HepG2 (cell line): Measurements from ENCODE around the gene RNF208. TPM values are rescaled to one million over a fixed set of nuclear protein-coding genes. Genes with fewer than 3 reads are reported as not detected.

Experiments
- FOXA3 ChIP-seq: IDR thresholded peaks from 2 replicates; pipeline ENCODE4 v1.6.1; 2016; ENCODE audit warnings: missing genetic modification reagents, missing compliant biosample characterization
- GABPB1 ChIP-seq: IDR thresholded peaks from 2 replicates; pipeline ENCODE4 v1.6.1; 2016; ENCODE audit warnings: mild to moderate bottlenecking, missing genetic modification reagents, moderate library complexity, missing compliant biosample characterization
- GATAD1 ChIP-seq: IDR thresholded peaks from 2 replicates; pipeline ENCODE4 v1.6.1; 2016; ENCODE audit warnings: missing genetic modification reagents, missing compliant biosample characterization
- GMEB1 ChIP-seq: sonication (generic); formaldehyde crosslinking; IDR thresholded peaks from 2 replicates; pipeline ENCODE4 v1.5.1; 2020; ENCODE audit warnings: missing genetic modification reagents, mild to moderate bottlenecking, borderline replicate concordance
- HMGXB3 ChIP-seq: sonication (generic); formaldehyde crosslinking; IDR thresholded peaks from 2 replicates; pipeline ENCODE4 v1.4.0; 2020; ENCODE audit warnings: missing genetic modification reagents, borderline replicate concordance
- HNRNPLL ChIP-seq: fragments of 200-400 bp; formaldehyde crosslinking; IDR thresholded peaks from 2 replicates; pipeline ENCODE4 v1.6.1; 2017; ENCODE audit warnings: mild to moderate bottlenecking, low read depth, low read length; ENCODE audit not compliant: poor library complexity, severe bottlenecking
- MEF2D ChIP-seq: sonication (generic); formaldehyde crosslinking; IDR thresholded peaks from 2 replicates; pipeline ENCODE4 v1.5.1; 2020; ENCODE audit warnings: mild to moderate bottlenecking, missing genetic modification reagents
- MEIS1 ChIP-seq: sonication (generic); formaldehyde crosslinking; IDR thresholded peaks from 2 replicates; pipeline ENCODE4 v1.9.0; 2021; ENCODE audit warnings: mild to moderate bottlenecking, missing genetic modification reagents, moderate library complexity, borderline replicate concordance
- NFKB2 ChIP-seq: sonication (generic); formaldehyde crosslinking; IDR thresholded peaks from 2 replicates; pipeline ENCODE4 v1.4.0; 2020; ENCODE audit warnings: missing genetic modification reagents, borderline replicate concordance
- NONO ChIP-seq, 2 experiments: fragments of 450-650 bp in 1 of 2; sonication (generic) in 1 of 2; formaldehyde crosslinking in 1 of 2; IDR thresholded peaks in 1 of 2; conservative IDR thresholded peaks in 1 of 2; 2 replicates each; pipeline versions ENCODE4 v1.6.1 to v1.8.0; 2017 to 2022; ENCODE audit warnings: mild to moderate bottlenecking in 1 of 2, missing genetic modification reagents in 1 of 2, moderate library complexity in 1 of 2
- NR2F6 ChIP-seq, 2 experiments: IDR thresholded peaks; 2 replicates each; pipeline ENCODE4 v1.6.1; 2016; ENCODE audit warnings: antibody characterized with exemption in 1 of 2, mild to moderate bottlenecking in 1 of 2
- TSC22D2 ChIP-seq: sonication (generic); formaldehyde crosslinking; IDR thresholded peaks from 2 replicates; pipeline ENCODE4 v1.5.1; 2020; ENCODE audit warnings: missing genetic modification reagents, mild to moderate bottlenecking, borderline replicate concordance
- ZBTB25 ChIP-seq: IDR thresholded peaks from 2 replicates; pipeline ENCODE4 v1.6.1; 2018; ENCODE audit warnings: missing genetic modification reagents
- ZEB1 ChIP-seq: IDR thresholded peaks from 2 replicates; pipeline ENCODE4 v1.6.1; 2012; ENCODE audit warnings: mild to moderate bottlenecking, low read depth, inconsistent platforms; ENCODE audit not compliant: insufficient replicate concordance
- ZFY ChIP-seq: sonication (generic); formaldehyde crosslinking; IDR thresholded peaks from 2 replicates; pipeline ENCODE4 v1.4.0; 2020; ENCODE audit warnings: missing genetic modification reagents
- ZKSCAN1 ChIP-seq: fragments of 150-350 bp; IDR thresholded peaks from 2 replicates; pipeline ENCODE4 v1.6.1; 2014; ENCODE audit warnings: low read length
- ZNF274 ChIP-seq: sonication (generic); formaldehyde crosslinking; IDR thresholded peaks from 2 replicates; pipeline ENCODE4 v1.5.1; 2020; ENCODE audit warnings: mild to moderate bottlenecking, missing genetic modification reagents
- ZNF280B ChIP-seq: sonication (generic); formaldehyde crosslinking; IDR thresholded peaks from 2 replicates; pipeline ENCODE4 v1.5.0; 2020; ENCODE audit warnings: missing genetic modification reagents, mild to moderate bottlenecking, borderline replicate concordance
- ZNF446 ChIP-seq: sonication (generic); formaldehyde crosslinking; IDR thresholded peaks from 2 replicates; pipeline ENCODE4 v1.5.0; 2020; ENCODE audit warnings: mild to moderate bottlenecking, missing genetic modification reagents
- polyA plus RNA-seq, 8 experiments: library from polyadenylated mRNA; depleted of rRNA in 3 of 8; stranded (reverse) in 7 of 8; unstranded in 1 of 8; fragments of >200 nt; fragmentation: Illumina TruSeq in 4 of 8; extraction: Trizol in 4 of 8; gene quantifications; 2 replicates each; pipeline versions ENCODE4 v1.2.1 to v1.2.3, GENCODE V29; 2011 to 2016; ENCODE audit warnings: low read depth in 4 of 8, missing spikeins in 1 of 8, mixed read lengths in 1 of 8; ENCODE audit not compliant: insufficient read depth in 1 of 8
- total RNA-seq, 5 experiments: library from RNA; depleted of rRNA; stranded (reverse); fragments of >200 nt; fragmentation: Illumina TruSeq; extraction: Trizol; gene quantifications; 2 replicates each; pipeline ENCODE4 v1.2.3, GENCODE V29; 2016; ENCODE audit warnings: low read depth in 1 of 5

The RNF208 gene
- total and polyA plus RNA-seq, 2 of the 13 experiments (the other 11 are each of a cell fraction or from before 2014, with no cell fraction given) = 1.6 to 2.1 TPM

GRCh38 chr9:137227054-137227852 is 5.2 kb upstream of the RNF208 start, which contains the start of gene RNF224 (continued):
- TF ChIP-seq GMEB1 (CRISPR knock-in tag) = 0 out of 2 replicates have a peak, but pooled peaks have one; percentile 19
- no peak for TF ChIP-seq HNRNPLL
- TF ChIP-seq NONO (IDR thresholded peaks at IDR 0.05) = no peak
- TF ChIP-seq NONO (CRISPR knock-in tag; conservative IDR thresholded peaks at IDR 0.05) = peak; percentile 57; the same call in 1 of the 2 replicates
- TF ChIP-seq TSC22D2 = 0 out of 2 replicates have a peak, but pooled peaks have one; percentile 23
- TF ChIP-seq NR2F6 (IDR thresholded peaks at IDR 0.05) = no peak
- peak; percentile 22; the same call in 1 of the 2 replicates for TF ChIP-seq NR2F6 (CRISPR knock-in tag; IDR thresholded peaks at IDR 0.05)
- TF ChIP-seq ZEB1 = no peak
- peak; percentile 4; the same call in 1 of the 2 replicates for TF ChIP-seq NFKB2 (CRISPR knock-in tag)
- peak; percentile 20; the same call in 1 of the 2 replicates for TF ChIP-seq ZFY (CRISPR knock-in tag)
- peak; percentile 62 for TF ChIP-seq GATAD1 (CRISPR knock-in tag)
- no peak for TF ChIP-seq MEIS1 (CRISPR knock-in tag)
- TF ChIP-seq ZKSCAN1 = no peak
- no peak for TF ChIP-seq ZNF446 (CRISPR knock-in tag)
- TF ChIP-seq HMGXB3 (CRISPR knock-in tag) = no peak
- TF ChIP-seq FOXA3 (CRISPR knock-in tag) = peak; percentile 31; the same call in 1 of the 2 replicates
- TF ChIP-seq ZBTB25 (CRISPR knock-in tag) = peak; percentile 28; the same call in 1 of the 2 replicates
- 0 out of 2 replicates have a peak, but pooled peaks have one; percentile 28 for TF ChIP-seq MEF2D (CRISPR knock-in tag)
- 0 out of 2 replicates have a peak, but pooled peaks have one; percentile 27 for TF ChIP-seq ZNF274 (CRISPR knock-in tag)
- peak; percentile 64 for TF ChIP-seq ZNF280B
- peak; percentile 42 for TF ChIP-seq GABPB1 (CRISPR knock-in tag)
